GM13976 (cell line): ENCODE measurements around the gene LRP5.
"Not testable (repeated sequence)": the region's sequence is repeated elsewhere in the genome, so short reads cannot be mapped to it uniquely, and the experiment has no call there.

ENCODE experiments used
- DNase-seq: peaks from one replicate; pipeline ENCODE4 v3.0.0; 2012; ENCODE audit warnings: low spot score
- CTCF ChIP-seq: IDR thresholded peaks from 2 replicates; pipeline ENCODE4 v1.5.1; 2012; ENCODE audit warnings: borderline replicate concordance, mild to moderate bottlenecking; ENCODE audit not compliant: insufficient read depth; ENCODE audit errors: extremely low read depth, missing control alignments, control extremely low read depth
- in situ Hi-C: fragments of 300-500 bp; cut with MboI; formaldehyde crosslinking; loops from one replicate; pipeline ENCODE4 v1.12.0; 2022; ENCODE audit warnings: low sequenced_read_pairs, mixed read lengths, inconsistent platforms; ENCODE audit not compliant: unreplicated experiment

LRP5 gene

DNA sequence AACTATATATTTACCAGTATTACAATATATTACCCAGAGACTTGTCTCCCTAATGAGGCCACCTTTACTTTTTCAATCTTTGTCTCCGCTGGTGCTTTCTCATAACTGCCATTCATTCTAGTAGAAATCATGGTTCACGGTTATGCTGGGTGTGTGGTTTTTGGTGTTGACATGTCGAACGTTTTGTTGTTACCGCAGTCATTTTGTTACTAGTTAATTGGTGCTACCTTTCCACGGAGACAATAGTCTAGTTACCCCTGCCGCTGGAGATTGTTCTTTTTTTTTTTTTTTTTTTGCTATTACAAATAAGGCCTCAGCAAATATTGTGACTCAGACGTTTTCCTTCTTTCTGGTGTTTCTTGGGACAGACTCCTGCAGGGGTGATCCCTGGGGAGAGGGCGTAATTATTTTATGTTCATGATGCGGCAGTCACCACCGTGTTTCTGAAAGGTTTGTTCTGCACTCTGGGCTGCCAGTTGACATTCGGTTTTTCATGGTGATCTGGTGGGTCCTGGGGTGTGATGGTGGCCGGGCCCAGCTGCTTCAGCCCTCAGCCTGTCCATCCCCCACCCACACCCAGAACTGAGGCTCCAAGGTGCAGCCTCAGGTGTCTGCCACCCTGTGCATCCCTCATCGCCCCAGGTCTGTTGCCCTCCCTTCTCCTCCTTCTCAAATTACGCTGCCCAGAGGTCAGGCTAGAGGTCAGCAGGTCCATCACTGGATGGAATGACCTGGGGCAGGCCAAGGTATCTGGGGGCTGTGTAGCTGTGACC is 28.6 kb downstream of the LRP5 start:
- TF ChIP-seq CTCF, result no peak
- no peak for DNase-seq
- in situ Hi-C loops, result no loop called here

GRCh38 chr11:68341557-68342458 is 29.4 kb downstream of the LRP5 start:
- TF ChIP-seq CTCF, result no peak
- DNase-seq, result no peak
- in situ Hi-C loops, result no loop called here

DNA sequence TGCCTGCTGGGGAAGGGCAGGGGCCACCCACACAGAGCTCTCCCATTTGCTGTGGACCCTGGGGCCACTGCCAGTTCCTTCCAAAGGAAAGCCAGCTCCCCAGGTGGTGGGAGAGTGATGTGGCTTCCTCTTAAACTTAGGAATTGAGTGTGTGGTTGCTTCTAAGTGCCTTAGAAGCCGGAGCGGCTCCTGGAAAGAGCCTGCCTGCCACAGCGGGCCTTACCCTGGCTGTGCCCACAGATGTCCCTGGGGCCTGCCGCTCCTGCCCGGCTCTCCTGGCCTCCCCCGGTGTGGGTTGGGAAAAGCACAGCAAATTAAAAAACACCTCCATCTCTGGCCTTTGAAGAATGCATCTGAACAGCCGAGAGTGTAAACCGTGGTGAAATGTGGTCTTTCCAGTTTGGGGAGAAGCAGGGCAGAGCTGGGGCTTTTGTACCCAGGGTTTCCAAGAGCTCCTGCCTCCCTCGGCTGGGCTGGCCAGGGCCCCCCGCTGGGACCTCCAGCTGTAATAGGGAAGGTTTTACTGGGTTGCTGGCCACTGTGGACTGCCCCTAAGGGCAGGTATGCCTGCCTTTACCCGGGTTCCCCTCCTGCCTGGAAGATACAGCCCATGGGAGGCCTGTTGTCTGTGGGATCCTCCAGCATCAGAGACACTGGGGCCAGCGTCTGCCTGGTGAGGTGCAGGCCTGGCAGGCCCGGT is 30.2 kb downstream of the LRP5 start:
- no peak for DNase-seq
- in situ Hi-C loops, result no loop called here
- TF ChIP-seq CTCF, result no peak

- no peak for TF ChIP-seq CTCF
- DNase-seq, result no peak
- in situ Hi-C loops, result no loop called here
Measured at GRCh38 chr11:68343761-68344256, 31.4 kb downstream of the LRP5 start.

DNA sequence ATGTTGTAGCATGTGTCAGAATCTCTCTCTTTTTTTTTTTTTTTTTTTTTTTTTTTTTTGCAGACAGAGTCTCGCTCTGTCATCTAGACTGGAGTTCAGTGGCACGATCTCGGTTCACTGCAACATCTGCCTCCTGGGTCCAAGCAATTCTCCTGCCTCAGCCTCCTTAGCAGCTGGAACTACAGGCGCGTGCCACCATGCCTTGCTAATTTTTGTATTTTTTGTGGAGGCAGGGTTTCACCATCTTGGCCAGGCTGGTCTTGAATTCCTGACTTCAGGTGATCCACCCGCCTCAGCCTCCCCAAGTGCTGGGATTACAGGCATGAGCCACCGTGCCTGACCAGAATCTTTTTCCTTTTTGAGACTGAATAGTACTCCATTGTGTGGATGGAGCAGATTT is 32.4 kb downstream of the LRP5 start:
- DNase-seq, in situ Hi-C loops: not testable (repeated sequence)

GRCh38 chr11:68345776-68346461 is 33.5 kb downstream of the LRP5 start:
- TF ChIP-seq CTCF, result no peak
- DNase-seq, result no peak
- in situ Hi-C loops, result no loop called here
